CD4-positive, alpha-beta T cell (primary cell): ENCODE results near the gene CHID1. TPM values are rescaled to one million over a fixed set of nuclear protein-coding genes. Genes with fewer than 3 reads are reported as not detected.

Experiments used
- ATAC-seq: fragments of 200-7000 bp; cut with Tn5 transposase; one replicate; pipeline ENCODE4 v1.10.0; 2022; ENCODE audit warnings: mild to moderate bottlenecking; ENCODE audit not compliant: poor library complexity
- CTCF ChIA-PET: fragments of 350-600 bp; sonication (Branson Sonifier 250); formaldehyde crosslinking; loops from one replicate; lab custom pipeline; 2021; ENCODE audit warnings: antibody characterized with exemption, inconsistent platforms; lab: Charles Lee
- POLR2A ChIA-PET: fragments of 350-600 bp; sonication (Branson Sonifier 250); formaldehyde crosslinking; loops from one replicate; lab custom pipeline; 2021; ENCODE audit warnings: antibody characterized with exemption, inconsistent platforms; lab: Charles Lee
- DNase-seq, 14 experiments: peaks; one replicate each; pipeline ENCODE4 v3.0.0-alpha.2; 2013 to 2020; ENCODE audit warnings: mixed read lengths in 2 of 14
- H3K27ac ChIP-seq, 2 donors: one replicate each; pipeline versions ENCODE4 v1.5.1 to v1.7.0; 2013; ENCODE audit warnings: low read length in 2 of 2, low read depth in 1 of 2, mild to moderate bottlenecking in 1 of 2
- H3K27me3 ChIP-seq, 2 experiments: 1 replicate in 1 of 2; 2 replicates in 1 of 2; pipeline versions ENCODE4 v1.6.1 to v1.7.0; 2013; ENCODE audit warnings: low read length in 2 of 2, control low read depth in 1 of 2, mild to moderate bottlenecking in 1 of 2, moderate library complexity in 1 of 2; ENCODE audit not compliant: insufficient read depth in 2 of 2, control insufficient read depth in 1 of 2
- H3K36me3 ChIP-seq: one replicate; pipeline ENCODE4 v1.6.1; 2013; ENCODE audit warnings: low read length, control low read depth; ENCODE audit not compliant: insufficient read depth
- H3K4me1 ChIP-seq: one replicate; pipeline ENCODE4 v1.6.1; 2013; ENCODE audit warnings: low read length, control low read depth; ENCODE audit not compliant: insufficient read depth
- H3K4me3 ChIP-seq: one replicate; pipeline ENCODE4 v1.5.1; 2013; ENCODE audit warnings: mild to moderate bottlenecking, low read length, moderate library complexity
- H3K9me3 ChIP-seq, 2 experiments: 1 replicate in 1 of 2; 2 replicates in 1 of 2; pipeline versions ENCODE4 v1.6.1 to v1.7.0; 2013; ENCODE audit warnings: low read length in 2 of 2, mild to moderate bottlenecking in 2 of 2, control low read depth in 1 of 2, moderate library complexity in 1 of 2; ENCODE audit not compliant: control insufficient read depth in 1 of 2, insufficient read depth in 1 of 2
- H3K27ac Mint-ChIP-seq: one replicate; pipeline ENCODE4 v1.8.0; 2020; ENCODE audit warnings: mixed read lengths
- H3K27me3 Mint-ChIP-seq: one replicate; pipeline ENCODE4 v1.8.0; 2021; ENCODE audit warnings: mixed read lengths
- H3K36me3 Mint-ChIP-seq: one replicate; pipeline ENCODE4 v1.8.0; 2021; ENCODE audit warnings: low read depth, mixed read lengths
- H3K4me1 Mint-ChIP-seq: one replicate; pipeline ENCODE4 v1.8.0; 2021; ENCODE audit warnings: low read depth, mixed read lengths
- H3K4me3 Mint-ChIP-seq: one replicate; pipeline ENCODE4 v1.8.0; 2020; ENCODE audit warnings: mild to moderate bottlenecking, mixed read lengths
- H3K9me3 Mint-ChIP-seq: one replicate; pipeline ENCODE4 v1.8.0; 2020; ENCODE audit warnings: mixed read lengths
- CTCF ChIP-seq: fragments of 200-600 bp; IDR thresholded peaks from one replicate; pipeline ENCODE4 v1.8.0; 2022; ENCODE audit warnings: antibody characterized with exemption, mild to moderate bottlenecking
- intact Hi-C, 2 experiments: fragments of 100-400 bp; cut with DNase I in 1 of 2; cut with micrococcal nuclease in 1 of 2; formaldehyde crosslinking; loops; one replicate each; pipeline versions ENCODE4 v1.15.1 to v1.9.0; 2023 to 2025; cut with DNase I, micrococcal nuclease
- total RNA-seq, 174 experiments: library from RNA in 2 of 174; stranded (reverse) in 2 of 174; gene quantifications; one replicate each; pipeline ENCODE4 v1.2.3 and lab custom pipeline; 2021 to 2026

CHID1 gene
- total RNA-seq, 2 experiments from 2014 or later: 17.1 to 22.8 TPM

- ATAC-seq (no peak), DNase-seq (no peak)
- ChIA-PET CTCF (no interaction called here), POLR2A (no interaction called here)
- H3K27me3 ChIP-seq: no peaks in the 10 kb centered on the region
- no peaks in the 10 kb centered on the region for H3K9me3 ChIP-seq
- H3K27ac ChIP-seq: no peak overlapping the region
- no peak for TF ChIP-seq CTCF
- H3K4me1 Mint-ChIP-seq: no peaks in the 10 kb centered on the region
- no peak overlapping the region for H3K4me3 ChIP-seq
- H3K36me3 Mint-ChIP-seq: peaks cover 20% of the 10 kb centered on the region
- H3K27me3 Mint-ChIP-seq: no peaks in the 10 kb centered on the region
- no peaks in the 10 kb centered on the region for H3K36me3 ChIP-seq
- H3K27ac Mint-ChIP-seq: no peak overlapping the region
- intact Hi-C loops: no loop called here
- no peaks in the 10 kb centered on the region for H3K9me3 Mint-ChIP-seq
- no peak overlapping the region for H3K4me3 Mint-ChIP-seq
- no peaks in the 10 kb centered on the region for H3K4me1 ChIP-seq
These were observed 20.7 kb downstream of the CHID1 start for GRCh38 chr11:889687-890475.

DNA sequence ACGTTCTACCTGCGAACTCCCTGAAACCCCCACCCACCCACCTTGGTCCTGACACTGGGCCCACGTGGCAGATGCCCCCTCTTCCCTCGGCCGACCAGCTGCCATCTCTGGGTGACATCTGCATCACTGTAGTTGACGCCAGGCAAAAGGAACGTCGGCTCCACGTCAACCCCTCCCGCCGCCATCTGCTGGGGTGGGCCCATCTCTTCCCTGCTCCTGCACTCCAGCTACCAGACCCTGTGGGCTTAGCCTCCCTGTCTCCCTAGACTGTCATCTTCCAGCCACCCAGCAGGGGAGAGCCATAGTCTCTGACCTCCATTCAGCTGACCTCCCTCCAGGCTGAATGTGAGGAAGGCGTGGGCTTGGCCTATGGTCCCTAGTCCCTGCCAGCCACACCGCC lies 21.4 kb downstream of the CHID1 start:
- no peak overlapping the region for H3K4me3 Mint-ChIP-seq

DNA sequence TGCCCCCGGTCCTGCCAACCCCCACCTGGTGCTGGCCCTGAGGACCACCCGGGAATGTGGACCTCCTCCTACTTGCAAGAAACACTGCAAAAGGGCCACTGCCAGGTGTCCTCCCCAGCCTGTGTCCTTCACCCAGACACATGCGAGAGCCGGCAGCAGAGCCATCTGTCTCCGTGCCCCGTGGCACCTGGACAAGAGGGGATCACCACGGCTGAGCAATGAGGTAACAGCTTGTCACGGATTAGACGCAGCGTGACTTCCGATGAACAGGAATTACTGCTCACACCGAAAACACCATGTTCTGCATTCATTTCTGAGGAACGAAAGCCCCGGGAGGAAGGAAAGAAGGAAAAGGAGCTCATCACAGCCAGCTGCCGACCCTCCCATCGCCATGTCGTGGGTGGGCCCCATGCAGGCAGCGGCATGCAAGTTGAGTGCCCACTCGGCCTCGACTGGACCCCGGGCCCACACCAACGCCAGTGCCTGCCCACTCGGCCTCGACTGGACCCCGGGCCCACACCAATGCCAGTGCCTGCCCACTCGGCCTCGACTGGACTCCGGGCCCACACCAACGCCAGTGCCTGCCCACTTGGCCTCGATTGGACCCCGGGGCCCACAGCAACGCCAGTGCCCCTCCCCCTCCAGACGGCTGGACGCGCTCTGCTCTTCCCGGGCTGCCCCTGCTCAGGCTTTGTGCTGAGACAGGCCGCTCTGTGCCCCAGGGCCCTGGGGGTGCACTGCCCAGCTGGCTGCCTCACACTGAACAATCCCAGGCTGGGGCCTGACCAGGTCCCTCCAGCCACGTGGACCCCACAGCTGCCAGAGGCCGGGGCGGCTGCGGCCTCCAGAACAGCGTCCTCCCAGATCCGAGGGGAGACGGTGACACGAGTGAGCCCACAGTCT lies 22.0 kb downstream of the CHID1 start:
- no peak overlapping the region for H3K27ac ChIP-seq
- no peak for TF ChIP-seq CTCF
- no peak overlapping the region for H3K27ac Mint-ChIP-seq
- H3K4me1 ChIP-seq: no peaks in the 10 kb centered on the region
- POLR2A ChIA-PET: no interaction called here
- no peaks in the 10 kb centered on the region for H3K27me3 Mint-ChIP-seq
- peaks cover 20% of the 10 kb centered on the region for H3K36me3 Mint-ChIP-seq
- H3K4me1 Mint-ChIP-seq: no peaks in the 10 kb centered on the region
- ATAC-seq (no peak), DNase-seq (no peak)
- no peak overlapping the region for H3K4me3 Mint-ChIP-seq
- CTCF ChIA-PET: no interaction called here
- H3K36me3 ChIP-seq: peaks cover 3% of the 10 kb centered on the region
- no peaks in the 10 kb centered on the region for H3K9me3 Mint-ChIP-seq
- no peaks in the 10 kb centered on the region for H3K27me3 ChIP-seq
- intact Hi-C loops: no loop called here
- no peak overlapping the region for H3K4me3 ChIP-seq
- H3K9me3 ChIP-seq: no peaks in the 10 kb centered on the region

More for the DNA sequence above, 21.4 kb downstream of the CHID1 start:
- CTCF ChIA-PET: no interaction called here
- H3K27ac Mint-ChIP-seq: no peak overlapping the region
- TF ChIP-seq CTCF: no peak
- peaks cover 20% of the 10 kb centered on the region for H3K36me3 Mint-ChIP-seq
- intact Hi-C loops: no loop called here
- Histone ChIP-seq H3K9me3 (no peaks in the 10 kb centered on the region), H3K27me3 (no peaks in the 10 kb centered on the region), H3K4me3 (no peak overlapping the region), H3K4me1 (no peaks in the 10 kb centered on the region), H3K27ac (no peak overlapping the region), H3K36me3 (no peaks in the 10 kb centered on the region)
- no peaks in the 10 kb centered on the region for H3K4me1 Mint-ChIP-seq
- POLR2A ChIA-PET: no interaction called here
- ATAC-seq: no peak
- no peak for DNase-seq
- no peaks in the 10 kb centered on the region for H3K9me3 Mint-ChIP-seq
- no peaks in the 10 kb centered on the region for H3K27me3 Mint-ChIP-seq
